PC-9 (cell line): ENCODE results near the gene ZNF467.

Experiments used
- EZH2 ChIP-seq: fragments of 200-600 bp; sonication (generic); IDR thresholded peaks from 2 replicates; pipeline ENCODE4 v1.8.0; 2017; ENCODE audit warnings: antibody characterized with exemption, low read depth
- TF ChIP-seq, protein P1 (sequence below): fragments of 200-600 bp; sonication (generic); conservative IDR thresholded peaks from 2 replicates; pipeline ENCODE4 v1.6.1; 2017; ENCODE audit warnings: mixed run types, antibody characterized with exemption, mild to moderate bottlenecking, moderate library complexity

DNA sequence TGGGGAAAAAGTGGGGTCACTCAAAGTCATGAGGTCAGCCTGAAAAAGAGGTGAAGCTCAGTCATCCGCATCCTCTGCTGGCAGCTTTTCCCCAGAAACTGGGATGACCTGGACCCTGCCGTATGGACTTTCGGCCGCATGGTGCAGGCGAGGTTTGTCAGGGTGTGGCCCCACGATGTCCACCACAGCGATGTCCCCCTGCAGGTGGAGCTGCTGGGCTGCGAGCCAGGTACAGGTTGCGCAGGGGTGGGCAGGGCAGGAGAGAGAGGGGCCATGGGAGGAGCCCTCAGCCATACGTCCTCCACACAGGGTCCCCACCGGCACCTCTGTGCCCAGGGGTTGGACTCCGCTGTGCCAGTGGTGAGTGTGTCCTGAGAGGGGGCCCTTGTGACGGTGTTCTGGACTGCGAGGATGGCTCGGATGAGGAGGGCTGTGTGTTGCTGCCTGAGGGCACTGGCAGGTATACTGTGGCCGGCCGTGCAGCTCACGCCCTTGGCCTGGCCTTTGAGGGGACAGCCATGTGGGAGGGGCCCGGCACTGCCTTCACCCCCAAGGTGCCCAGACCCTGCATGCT lies 23.0 kb upstream of the ZNF467 start:
- TF ChIP-seq, protein P1, sequence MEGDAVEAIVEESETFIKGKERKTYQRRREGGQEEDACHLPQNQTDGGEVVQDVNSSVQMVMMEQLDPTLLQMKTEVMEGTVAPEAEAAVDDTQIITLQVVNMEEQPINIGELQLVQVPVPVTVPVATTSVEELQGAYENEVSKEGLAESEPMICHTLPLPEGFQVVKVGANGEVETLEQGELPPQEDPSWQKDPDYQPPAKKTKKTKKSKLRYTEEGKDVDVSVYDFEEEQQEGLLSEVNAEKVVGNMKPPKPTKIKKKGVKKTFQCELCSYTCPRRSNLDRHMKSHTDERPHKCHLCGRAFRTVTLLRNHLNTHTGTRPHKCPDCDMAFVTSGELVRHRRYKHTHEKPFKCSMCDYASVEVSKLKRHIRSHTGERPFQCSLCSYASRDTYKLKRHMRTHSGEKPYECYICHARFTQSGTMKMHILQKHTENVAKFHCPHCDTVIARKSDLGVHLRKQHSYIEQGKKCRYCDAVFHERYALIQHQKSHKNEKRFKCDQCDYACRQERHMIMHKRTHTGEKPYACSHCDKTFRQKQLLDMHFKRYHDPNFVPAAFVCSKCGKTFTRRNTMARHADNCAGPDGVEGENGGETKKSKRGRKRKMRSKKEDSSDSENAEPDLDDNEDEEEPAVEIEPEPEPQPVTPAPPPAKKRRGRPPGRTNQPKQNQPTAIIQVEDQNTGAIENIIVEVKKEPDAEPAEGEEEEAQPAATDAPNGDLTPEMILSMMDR: no peak
- TF ChIP-seq EZH2: no peak
